ENCODE measurements around the gene ANTXR1. TPM values are rescaled to one million over a fixed set of nuclear protein-coding genes. Genes with fewer than 3 reads are reported as not detected.

ANTXR1 gene
- total and polyA plus RNA-seq, 2 of the 8 experiments (the other 6 are each of a cell fraction or from before 2014, with no cell fraction given): 15.8 to 44.3 TPM

- no peak for TF ChIP-seq GTF2F1 (IDR thresholded peaks at IDR 0.05; ENCODE audit: borderline replicate concordance, low read depth, low read length)
Measured at GRCh38 chr2:69087912-69088240, 74.9 kb downstream of the ANTXR1 start (continued).

All from H1 (cell line).